ENCODE data around the gene P2RX2. TPM values are rescaled to one million over a fixed set of nuclear protein-coding genes. Genes with fewer than 3 reads are reported as not detected.

Gene P2RX2
- total RNA-seq, 1 donor = not detected

DNA sequence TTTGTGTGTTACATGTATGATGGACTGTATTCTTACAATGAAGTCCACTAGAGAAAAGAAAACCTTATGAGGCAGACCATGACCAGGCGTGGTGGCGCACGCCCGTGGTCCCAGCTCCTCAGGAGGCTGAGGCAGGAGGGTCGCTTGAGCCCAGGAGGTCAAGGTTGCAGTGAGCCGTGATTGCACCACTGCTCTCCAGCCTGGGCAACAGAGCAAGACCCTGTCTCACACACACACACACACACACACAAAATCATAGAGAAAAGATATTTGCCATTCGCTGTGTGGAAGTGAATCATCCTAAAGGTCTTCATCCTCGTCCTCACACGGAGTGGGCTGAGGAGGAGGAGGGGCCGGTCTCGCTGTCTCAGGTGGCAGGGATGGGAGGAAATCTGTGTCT lies 40.5 kb upstream of the P2RX2 start:
- TF ChIP-seq, protein P1, sequence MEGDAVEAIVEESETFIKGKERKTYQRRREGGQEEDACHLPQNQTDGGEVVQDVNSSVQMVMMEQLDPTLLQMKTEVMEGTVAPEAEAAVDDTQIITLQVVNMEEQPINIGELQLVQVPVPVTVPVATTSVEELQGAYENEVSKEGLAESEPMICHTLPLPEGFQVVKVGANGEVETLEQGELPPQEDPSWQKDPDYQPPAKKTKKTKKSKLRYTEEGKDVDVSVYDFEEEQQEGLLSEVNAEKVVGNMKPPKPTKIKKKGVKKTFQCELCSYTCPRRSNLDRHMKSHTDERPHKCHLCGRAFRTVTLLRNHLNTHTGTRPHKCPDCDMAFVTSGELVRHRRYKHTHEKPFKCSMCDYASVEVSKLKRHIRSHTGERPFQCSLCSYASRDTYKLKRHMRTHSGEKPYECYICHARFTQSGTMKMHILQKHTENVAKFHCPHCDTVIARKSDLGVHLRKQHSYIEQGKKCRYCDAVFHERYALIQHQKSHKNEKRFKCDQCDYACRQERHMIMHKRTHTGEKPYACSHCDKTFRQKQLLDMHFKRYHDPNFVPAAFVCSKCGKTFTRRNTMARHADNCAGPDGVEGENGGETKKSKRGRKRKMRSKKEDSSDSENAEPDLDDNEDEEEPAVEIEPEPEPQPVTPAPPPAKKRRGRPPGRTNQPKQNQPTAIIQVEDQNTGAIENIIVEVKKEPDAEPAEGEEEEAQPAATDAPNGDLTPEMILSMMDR (IDR thresholded peaks at IDR 0.05; ENCODE audit: extremely low read depth, low read depth, low read length) = no peak
- H4K20me1 ChIP-seq (ENCODE audit: insufficient read depth, low read length) = no peaks in the 10 kb centered on the region

DNA sequence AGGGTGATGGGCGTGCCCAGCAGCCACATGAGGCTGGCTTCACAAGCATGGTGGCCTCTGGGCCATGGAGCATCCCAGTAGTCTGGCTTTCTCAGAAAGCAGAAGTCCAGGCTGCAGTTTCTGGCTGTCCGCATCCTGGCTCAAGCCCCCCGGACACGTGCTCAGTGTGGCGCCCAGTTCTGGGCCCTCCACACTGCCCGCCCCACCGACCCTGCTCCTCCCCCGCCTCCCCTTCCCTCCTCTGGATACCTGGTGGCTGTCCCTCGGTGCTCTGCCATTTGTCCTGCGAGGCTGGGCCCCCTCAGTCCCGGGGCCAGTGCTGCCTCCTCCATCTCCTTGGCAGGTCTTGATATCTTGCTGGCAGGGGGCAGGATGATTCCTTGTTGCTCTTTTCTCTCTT lies 39.8 kb upstream of the P2RX2 start:
- no peak overlapping the region for H3K4me3 ChIP-seq (ENCODE audit: insufficient read depth, low read length)
- H3K36me3 ChIP-seq (ENCODE audit: insufficient read depth, low read length) = no peaks in the 10 kb centered on the region
- no peaks in the 10 kb centered on the region for H4K20me1 ChIP-seq (ENCODE audit: insufficient read depth, low read length)
- H2AFZ ChIP-seq (ENCODE audit: low read length) = no peak overlapping the region
- DNase-seq (ENCODE audit: insufficient read length, low spot score, missing footprints) = no peak
- H3K79me2 ChIP-seq (ENCODE audit: insufficient read depth, low read length) = no peaks in the 10 kb centered on the region
- TF ChIP-seq, protein P1 (IDR thresholded peaks at IDR 0.05; ENCODE audit: extremely low read depth, low read depth, low read length) = no peak
- no peak overlapping the region for H3K4me2 ChIP-seq (ENCODE audit: insufficient read depth, low read length)
- no peaks in the 10 kb centered on the region for H3K27me3 ChIP-seq (ENCODE audit: insufficient read depth, low read length)
- no peaks in the 10 kb centered on the region for H3K9me3 ChIP-seq (ENCODE audit: low read depth, low read length)
- no peak overlapping the region for H3K27ac ChIP-seq (ENCODE audit: low read depth, low read length)
- no peaks in the 10 kb centered on the region for H3K4me1 ChIP-seq (ENCODE audit: insufficient read depth, low read length)

More for the DNA sequence above, 40.5 kb upstream of the P2RX2 start:
- DNase-seq (ENCODE audit: insufficient read length, low spot score, missing footprints) = no peak
- H3K4me3 ChIP-seq (ENCODE audit: insufficient read depth, low read length) = no peak overlapping the region
- H3K4me1 ChIP-seq (ENCODE audit: insufficient read depth, low read length) = no peaks in the 10 kb centered on the region
- H3K36me3 ChIP-seq (ENCODE audit: insufficient read depth, low read length) = no peaks in the 10 kb centered on the region
- H2AFZ ChIP-seq (ENCODE audit: low read length) = no peak overlapping the region
- H3K9me3 ChIP-seq (ENCODE audit: low read depth, low read length) = no peaks in the 10 kb centered on the region
- no peak overlapping the region for H3K4me2 ChIP-seq (ENCODE audit: insufficient read depth, low read length)
- no peaks in the 10 kb centered on the region for H3K79me2 ChIP-seq (ENCODE audit: insufficient read depth, low read length)
- no peak overlapping the region for H3K27ac ChIP-seq (ENCODE audit: low read depth, low read length)
- no peaks in the 10 kb centered on the region for H3K27me3 ChIP-seq (ENCODE audit: insufficient read depth, low read length)

DNA sequence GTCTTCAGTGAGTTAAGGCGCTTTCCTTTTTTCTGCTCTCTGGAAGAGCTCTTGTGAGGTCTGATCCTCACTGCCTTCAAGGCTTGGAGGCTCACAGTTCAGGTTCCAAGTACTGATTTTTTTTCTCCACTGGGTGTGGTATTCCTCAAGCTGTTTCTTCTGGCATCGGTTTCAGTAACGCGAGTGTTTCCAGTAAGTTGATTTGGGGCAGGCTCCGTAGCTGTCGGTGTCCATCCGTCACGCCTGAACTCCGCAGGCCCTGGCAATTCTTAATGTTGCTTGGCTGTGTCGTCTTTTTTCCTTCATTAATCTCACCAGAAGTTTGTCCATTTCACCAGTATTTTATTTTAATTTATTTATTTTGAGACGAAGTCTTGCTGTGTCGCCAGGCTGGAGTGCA lies 38.8 kb upstream of the P2RX2 start:
- no peak overlapping the region for H3K27ac ChIP-seq (ENCODE audit: low read depth, low read length)
- H2AFZ ChIP-seq (ENCODE audit: low read length) = no peak overlapping the region
- no peaks in the 10 kb centered on the region for H3K9me3 ChIP-seq (ENCODE audit: low read depth, low read length)
- H3K79me2 ChIP-seq (ENCODE audit: insufficient read depth, low read length) = no peaks in the 10 kb centered on the region
- no peaks in the 10 kb centered on the region for H3K4me1 ChIP-seq (ENCODE audit: insufficient read depth, low read length)
- H3K4me3 ChIP-seq (ENCODE audit: insufficient read depth, low read length) = no peak overlapping the region
- no peaks in the 10 kb centered on the region for H3K36me3 ChIP-seq (ENCODE audit: insufficient read depth, low read length)
- TF ChIP-seq, protein P1 (IDR thresholded peaks at IDR 0.05; ENCODE audit: extremely low read depth, low read depth, low read length) = no peak
- H3K4me2 ChIP-seq (ENCODE audit: insufficient read depth, low read length) = no peak overlapping the region
- H4K20me1 ChIP-seq (ENCODE audit: insufficient read depth, low read length) = no peaks in the 10 kb centered on the region
- no peaks in the 10 kb centered on the region for H3K27me3 ChIP-seq (ENCODE audit: insufficient read depth, low read length)
- no peak for DNase-seq (ENCODE audit: insufficient read length, low spot score, missing footprints)

DNA sequence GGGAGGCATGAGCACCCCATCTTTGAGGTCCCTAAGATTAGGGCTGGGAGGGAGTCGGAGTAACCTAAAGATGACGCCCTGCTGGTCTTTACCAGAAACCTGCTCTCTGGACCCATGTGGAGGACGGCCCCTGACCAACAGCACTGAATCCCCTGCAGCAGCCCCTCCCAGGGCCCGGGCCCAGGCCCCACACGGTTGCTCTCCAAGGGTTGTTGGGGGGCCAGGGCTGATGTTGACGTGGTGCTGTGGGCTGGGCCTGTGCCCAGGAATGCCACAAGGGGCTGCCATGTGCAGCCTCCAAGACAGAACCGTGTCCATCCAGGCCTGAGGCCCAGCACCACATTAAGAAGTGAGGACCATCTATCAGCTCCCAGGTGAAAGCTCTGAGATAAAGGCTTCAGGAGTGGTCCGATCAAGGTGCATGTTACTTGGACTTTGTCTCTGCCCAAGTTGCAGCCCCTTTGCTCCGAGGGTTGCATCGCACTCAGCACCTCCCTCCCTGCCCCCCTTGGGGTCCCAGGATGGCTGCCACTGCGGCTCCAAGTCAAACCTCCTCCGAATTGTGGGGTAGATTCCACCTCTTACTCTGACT lies 37.8 kb upstream of the P2RX2 start:
- Histone ChIP-seq H2AFZ (ENCODE audit: low read length) (no peak overlapping the region), H4K20me1 (ENCODE audit: insufficient read depth, low read length) (no peaks in the 10 kb centered on the region), H3K4me2 (ENCODE audit: insufficient read depth, low read length) (no peak overlapping the region), H3K27me3 (ENCODE audit: insufficient read depth, low read length) (no peaks in the 10 kb centered on the region), H3K9me3 (ENCODE audit: low read depth, low read length) (no peaks in the 10 kb centered on the region), H3K36me3 (ENCODE audit: insufficient read depth, low read length) (no peaks in the 10 kb centered on the region), H3K4me3 (ENCODE audit: insufficient read depth, low read length) (no peak overlapping the region), H3K4me1 (ENCODE audit: insufficient read depth, low read length) (no peaks in the 10 kb centered on the region), H3K27ac (ENCODE audit: low read depth, low read length) (no peak overlapping the region), H3K79me2 (ENCODE audit: insufficient read depth, low read length) (no peaks in the 10 kb centered on the region)
- no peak for DNase-seq (ENCODE audit: insufficient read length, low spot score, missing footprints)
- TF ChIP-seq, protein P1 (IDR thresholded peaks at IDR 0.05; ENCODE audit: extremely low read depth, low read depth, low read length) = no peak

All from osteoblast (primary cell).